GM10266 (cell line): ENCODE results near the gene B2M.
A peak's percentile ranks its signal among the peaks of the same experiment; 100 is the strongest.
"Not testable (repeated sequence)": the region's sequence is repeated elsewhere in the genome, so short reads cannot be mapped to it uniquely, and the experiment has no call there.

Experiments used
- DNase-seq: peaks from one replicate; pipeline ENCODE4 v3.0.0; 2012; ENCODE audit errors: extremely low spot score
- TF ChIP-seq, protein P1 (sequence below): IDR thresholded peaks from 2 replicates; pipeline ENCODE4 v1.5.1; 2012; ENCODE audit warnings: mild to moderate bottlenecking, low read depth; ENCODE audit not compliant: control insufficient read depth, insufficient read depth; ENCODE audit errors: missing control alignments

The B2M gene

DNA sequence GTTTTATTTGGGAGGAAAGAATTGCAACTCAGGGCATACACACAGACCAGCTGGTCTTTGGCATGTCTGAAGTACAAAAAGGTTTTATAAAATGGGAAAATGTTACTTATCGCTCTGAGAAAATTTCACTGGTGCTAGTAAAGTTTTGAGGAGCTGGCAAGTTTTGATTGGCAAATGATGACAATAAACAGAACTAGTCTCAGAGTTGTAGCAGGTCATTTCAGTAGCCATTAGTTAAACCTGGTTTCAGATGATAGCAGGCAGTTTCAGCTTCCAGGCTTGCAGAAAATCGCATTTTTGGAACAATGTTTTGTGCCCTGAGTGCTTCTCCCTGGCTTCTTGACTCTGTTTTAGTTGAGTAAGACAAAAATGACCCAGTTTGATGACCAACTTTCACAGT is 10.7 kb downstream of the B2M start:
- no peak for DNase-seq

DNA sequence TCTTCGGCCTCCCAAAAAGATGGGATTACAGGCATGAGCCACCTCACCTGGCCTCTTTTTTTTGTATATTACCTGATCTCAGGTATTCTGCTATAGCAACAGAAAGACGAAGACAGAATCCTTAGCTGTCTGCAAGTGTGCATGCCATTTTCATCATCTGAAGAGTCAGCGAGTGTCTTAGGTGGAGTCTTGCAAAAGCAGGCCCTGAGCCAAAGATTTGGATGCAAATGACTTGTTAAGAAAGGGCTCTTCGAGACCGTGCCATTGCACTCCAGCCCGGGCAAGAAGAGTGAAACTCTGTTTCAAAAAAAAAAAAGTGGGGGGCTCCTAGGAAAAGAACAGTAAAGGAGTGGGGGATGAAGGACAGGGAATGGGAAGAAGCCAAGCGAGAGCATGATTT is 14.8 kb downstream of the B2M start:
- no peak for DNase-seq
- TF ChIP-seq, protein P1, sequence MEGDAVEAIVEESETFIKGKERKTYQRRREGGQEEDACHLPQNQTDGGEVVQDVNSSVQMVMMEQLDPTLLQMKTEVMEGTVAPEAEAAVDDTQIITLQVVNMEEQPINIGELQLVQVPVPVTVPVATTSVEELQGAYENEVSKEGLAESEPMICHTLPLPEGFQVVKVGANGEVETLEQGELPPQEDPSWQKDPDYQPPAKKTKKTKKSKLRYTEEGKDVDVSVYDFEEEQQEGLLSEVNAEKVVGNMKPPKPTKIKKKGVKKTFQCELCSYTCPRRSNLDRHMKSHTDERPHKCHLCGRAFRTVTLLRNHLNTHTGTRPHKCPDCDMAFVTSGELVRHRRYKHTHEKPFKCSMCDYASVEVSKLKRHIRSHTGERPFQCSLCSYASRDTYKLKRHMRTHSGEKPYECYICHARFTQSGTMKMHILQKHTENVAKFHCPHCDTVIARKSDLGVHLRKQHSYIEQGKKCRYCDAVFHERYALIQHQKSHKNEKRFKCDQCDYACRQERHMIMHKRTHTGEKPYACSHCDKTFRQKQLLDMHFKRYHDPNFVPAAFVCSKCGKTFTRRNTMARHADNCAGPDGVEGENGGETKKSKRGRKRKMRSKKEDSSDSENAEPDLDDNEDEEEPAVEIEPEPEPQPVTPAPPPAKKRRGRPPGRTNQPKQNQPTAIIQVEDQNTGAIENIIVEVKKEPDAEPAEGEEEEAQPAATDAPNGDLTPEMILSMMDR: no peak

More for the DNA sequence above, 10.7 kb downstream of the B2M start:
- TF ChIP-seq, protein P1: no peak

DNA sequence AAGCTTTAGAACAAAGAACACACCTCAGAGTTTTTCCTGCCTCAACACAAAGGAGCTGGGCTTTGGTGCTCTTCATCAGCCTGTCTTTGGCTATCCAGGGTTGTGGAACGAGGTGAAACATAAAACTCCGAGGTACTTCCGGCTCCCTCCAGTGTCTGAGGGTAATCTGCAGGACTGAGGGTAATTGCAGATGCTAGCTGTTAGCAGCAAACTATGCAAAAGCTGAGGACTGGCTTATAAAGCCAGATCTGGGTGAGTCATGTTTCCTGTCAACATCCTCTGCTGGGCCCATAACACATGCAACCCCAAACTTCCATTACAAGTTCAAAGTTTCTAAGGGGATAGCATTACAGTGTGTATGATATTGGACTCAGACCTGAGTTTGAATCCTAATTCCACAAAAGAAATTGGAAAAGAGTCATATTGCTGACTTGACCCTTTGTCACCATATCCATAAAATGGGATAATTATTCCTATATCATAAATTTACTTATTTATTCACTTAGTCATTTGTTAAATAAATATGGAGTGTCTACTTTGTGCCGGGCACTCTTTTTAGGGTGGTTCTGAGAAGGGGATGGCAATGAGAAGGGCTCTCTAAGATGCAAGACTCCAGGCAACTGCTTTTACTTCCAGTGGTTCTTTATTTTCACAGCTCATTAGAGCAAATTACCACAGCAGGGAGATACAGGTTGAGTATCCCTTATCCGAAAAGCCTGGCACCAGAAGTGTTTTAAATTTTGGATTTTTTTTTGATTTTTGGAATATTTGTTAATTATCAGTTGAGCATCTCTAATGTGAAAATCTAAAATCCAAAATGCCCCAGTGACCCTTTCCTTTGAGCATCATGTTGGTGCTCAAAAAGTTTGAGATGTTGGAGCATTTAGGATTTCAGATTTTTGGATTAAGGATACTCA is 15.5 kb downstream of the B2M start:
- peak; percentile 56 for DNase-seq
- TF ChIP-seq, protein P1: no peak

DNA sequence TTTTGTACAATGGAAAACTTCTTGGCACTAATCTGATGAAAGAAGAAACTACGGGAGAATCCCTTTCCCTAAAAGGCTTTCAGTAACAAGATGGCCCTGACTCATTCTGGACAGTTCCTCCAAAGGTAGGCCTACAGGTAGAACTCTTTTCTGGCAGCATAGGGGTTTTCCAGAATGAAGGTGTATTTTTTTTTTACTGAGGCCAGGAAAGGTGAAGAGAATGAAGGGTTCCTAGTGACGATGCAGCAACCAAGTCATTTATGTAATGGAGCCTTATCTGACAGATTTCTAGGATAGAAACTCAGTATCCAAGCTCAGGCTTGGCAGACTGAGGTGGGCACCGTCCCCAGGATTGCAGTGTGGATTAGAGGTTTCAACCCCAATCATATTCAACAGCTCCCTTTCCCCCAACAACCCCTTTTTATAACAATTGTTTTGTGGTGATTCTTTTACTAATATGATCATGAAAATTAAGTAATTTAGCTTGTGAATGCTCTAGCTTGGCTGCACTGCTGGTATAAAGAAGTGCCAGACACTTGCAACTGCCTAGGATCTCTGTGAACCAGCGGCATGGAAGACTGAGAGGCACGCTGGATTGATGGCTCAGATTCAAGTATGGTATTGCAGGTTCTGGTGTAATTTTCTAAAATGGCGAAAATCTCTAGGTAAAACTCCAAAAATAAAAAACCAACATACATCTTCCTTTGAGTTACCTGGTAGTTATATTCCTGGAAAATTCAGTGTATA is 16.3 kb downstream of the B2M start:
- no peak for DNase-seq
- TF ChIP-seq, protein P1: no peak

DNA sequence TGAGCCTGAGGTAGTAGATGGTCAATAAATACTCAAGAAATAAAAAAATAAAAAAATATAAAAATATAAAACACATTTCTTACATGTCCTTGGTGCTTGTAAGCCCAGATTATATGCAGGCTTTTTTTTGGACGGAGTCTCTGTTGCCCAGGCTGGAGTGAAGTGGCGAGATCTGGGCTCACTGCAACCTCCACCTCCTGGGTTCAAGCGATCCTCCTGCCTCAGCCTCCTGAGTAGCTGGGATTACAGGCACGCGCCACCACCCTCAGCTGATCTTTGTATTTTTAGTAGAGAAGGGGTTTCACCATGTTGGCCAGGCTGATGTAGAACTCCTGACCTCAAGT is 16.9 kb downstream of the B2M start:
- not testable (repeated sequence) for DNase-seq

DNA sequence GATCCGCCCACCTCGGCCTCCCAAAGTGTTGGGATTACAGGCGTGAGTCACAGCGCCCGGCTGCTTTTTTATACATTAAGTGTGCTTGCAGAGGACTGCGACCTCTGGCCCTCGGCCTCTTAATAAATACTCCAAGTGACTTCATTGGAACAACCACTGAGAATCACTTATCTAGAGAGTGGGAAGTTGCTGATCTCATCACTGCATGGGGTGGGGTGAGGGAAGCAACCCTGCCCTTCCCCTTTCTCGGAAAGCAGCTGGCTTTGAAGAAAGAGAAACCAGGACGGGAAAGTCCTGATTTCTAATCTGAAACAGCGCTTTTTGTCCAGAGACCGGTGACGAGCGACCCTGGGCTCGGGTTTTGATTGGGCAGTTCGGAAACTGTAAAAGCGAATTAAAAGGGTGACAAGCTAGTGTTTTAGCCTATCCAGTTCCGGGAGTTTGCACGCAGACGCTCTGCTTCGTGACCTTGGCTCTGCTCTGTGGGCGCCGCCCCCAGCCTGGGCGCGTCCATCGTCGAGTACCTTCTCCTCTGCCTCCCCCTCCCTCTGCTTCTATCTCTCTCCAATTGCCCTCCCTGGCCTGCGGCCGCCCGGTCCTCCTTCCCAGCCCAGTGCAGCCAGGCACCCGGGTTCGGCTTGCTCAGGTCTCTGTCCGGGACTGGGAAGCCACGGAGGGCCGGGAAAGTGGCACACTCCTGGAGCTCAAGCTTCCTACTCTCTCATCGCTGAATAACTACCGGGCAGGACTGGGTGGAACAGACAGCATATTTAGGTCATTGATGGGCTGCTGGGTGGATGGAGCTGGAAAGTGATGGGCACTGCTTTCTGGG is 17.5 kb downstream of the B2M start:
- peak; percentile 81 for DNase-seq
- TF ChIP-seq, protein P1: no peak

DNA sequence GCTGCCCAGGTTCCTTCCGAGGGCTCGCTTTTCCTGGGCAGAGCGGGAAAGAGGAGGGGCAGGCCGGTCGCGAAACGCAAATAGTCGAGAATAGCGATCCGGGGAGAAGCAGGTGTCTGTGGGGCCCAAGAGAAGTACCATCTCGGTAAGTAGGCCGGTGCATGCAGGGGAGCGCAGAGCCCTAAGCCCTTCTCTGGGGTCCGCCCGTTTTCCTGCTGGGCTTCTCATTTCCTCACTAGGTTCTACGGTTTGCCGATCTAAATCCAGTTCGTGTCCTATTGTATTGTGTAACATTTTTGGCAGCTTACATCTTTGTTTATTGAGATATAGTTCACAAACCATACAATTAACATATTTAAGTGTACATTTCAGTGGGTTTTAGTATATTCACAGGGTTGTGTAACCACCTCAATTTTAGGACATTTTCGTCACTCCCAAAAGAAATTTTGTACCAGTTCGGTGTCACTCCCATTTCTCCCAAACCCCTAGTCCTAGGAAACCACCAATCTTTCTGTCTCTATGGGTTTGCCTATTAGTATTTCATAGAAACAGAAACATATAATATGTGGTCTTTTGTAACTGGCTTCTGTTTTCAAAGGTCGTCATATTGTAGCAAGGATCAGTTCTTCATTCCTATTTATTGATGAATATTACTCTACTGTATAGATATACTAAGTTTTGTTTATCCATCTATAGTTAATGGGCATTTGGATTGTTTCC is 18.3 kb downstream of the B2M start:
- TF ChIP-seq, protein P1: no peak
- DNase-seq: no peak
